Limb (tissue), 2 donors: ENCODE results near the gene SDHAF1.
"Not testable (repeated sequence)": the region's sequence is repeated elsewhere in the genome, so short reads cannot be mapped to it uniquely, and the experiment has no call there.

Experiments used
- DNase-seq, 2 donors: peaks; one replicate each; pipeline ENCODE4 v3.0.0-alpha.2; 2016; ENCODE audit errors: extremely low spot score in 2 of 2

SDHAF1 gene

GRCh38 chr19:35995048-35995993 lies at the start of gene SDHAF1:
TSS of gene SDHAF1 (plus strand) at chr19:35995188. CDS start at chr19:35995275, 87 bp downstream.
- DNase-seq: peak; percentile 94

- no peak for DNase-seq
Observed at GRCh38 chr19:35946203-35946602, 48.8 kb upstream of the SDHAF1 start.

GRCh38 chr19:35949131-35949530 lies 45.9 kb upstream of the SDHAF1 start:
- no peak for DNase-seq

GRCh38 chr19:35955881-35956634 lies 38.9 kb upstream of the SDHAF1 start:
- DNase-seq: no peak

GRCh38 chr19:35957411-35957810 lies 37.6 kb upstream of the SDHAF1 start:
- not testable (repeated sequence) for DNase-seq

GRCh38 chr19:35958660-35959039 lies 36.3 kb upstream of the SDHAF1 start:
- DNase-seq: no peak

GRCh38 chr19:35959040-35959967 lies 35.7 kb upstream of the SDHAF1 start:
- no peak for DNase-seq

GRCh38 chr19:35959968-35960320 lies 35.0 kb upstream of the SDHAF1 start:
- DNase-seq: no peak

- DNase-seq: no peak
Observed at GRCh38 chr19:35960432-35960972, 34.5 kb upstream of the SDHAF1 start.

- peak; percentile 64 to 79 for DNase-seq
Observed at GRCh38 chr19:35963514-35963913, 31.5 kb upstream of the SDHAF1 start.

GRCh38 chr19:35966771-35967170 lies 28.2 kb upstream of the SDHAF1 start:
- DNase-seq: no peak

GRCh38 chr19:35973487-35973886 lies 21.5 kb upstream of the SDHAF1 start:
- DNase-seq: no peak

GRCh38 chr19:35975608-35976214 lies 19.3 kb upstream of the SDHAF1 start:
- no peak for DNase-seq

GRCh38 chr19:35977446-35978222 lies 17.4 kb upstream of the SDHAF1 start:
- DNase-seq: no peak

- DNase-seq: no peak
Observed at GRCh38 chr19:35978271-35978670, 16.7 kb upstream of the SDHAF1 start.

- DNase-seq: no peak
Observed at GRCh38 chr19:35978832-35979365, 16.1 kb upstream of the SDHAF1 start.

- not testable (repeated sequence) for DNase-seq
Observed at GRCh38 chr19:35980997-35981396, 14.0 kb upstream of the SDHAF1 start.

GRCh38 chr19:35983177-35983576 lies 11.8 kb upstream of the SDHAF1 start:
- DNase-seq: no peak

- DNase-seq: no peak
Observed at GRCh38 chr19:35986111-35986510, 8.9 kb upstream of the SDHAF1 start.
